ENCODE data around the gene GRK2.
"Not testable (repeated sequence)": the region's sequence is repeated elsewhere in the genome, so short reads cannot be mapped to it uniquely, and the experiment has no call there.

- not testable (repeated sequence) for TF ChIP-seq POLR2AphosphoS5 (IDR thresholded peaks at IDR 0.05); CTCF (IDR thresholded peaks at IDR 0.05 in 8 of 11, conservative IDR thresholded peaks at IDR 0.05 in 3 of 11); POLR2A (IDR thresholded peaks at IDR 0.05)
These were observed 31.7 kb upstream of the GRK2 start for GRCh38 chr11:67234571-67234970.

Data from spleen (tissue), 7 donors.